ENCODE measurements around the gene SERTAD4.
A peak's percentile ranks its signal among the peaks of the same experiment; 100 is the strongest.

DNA sequence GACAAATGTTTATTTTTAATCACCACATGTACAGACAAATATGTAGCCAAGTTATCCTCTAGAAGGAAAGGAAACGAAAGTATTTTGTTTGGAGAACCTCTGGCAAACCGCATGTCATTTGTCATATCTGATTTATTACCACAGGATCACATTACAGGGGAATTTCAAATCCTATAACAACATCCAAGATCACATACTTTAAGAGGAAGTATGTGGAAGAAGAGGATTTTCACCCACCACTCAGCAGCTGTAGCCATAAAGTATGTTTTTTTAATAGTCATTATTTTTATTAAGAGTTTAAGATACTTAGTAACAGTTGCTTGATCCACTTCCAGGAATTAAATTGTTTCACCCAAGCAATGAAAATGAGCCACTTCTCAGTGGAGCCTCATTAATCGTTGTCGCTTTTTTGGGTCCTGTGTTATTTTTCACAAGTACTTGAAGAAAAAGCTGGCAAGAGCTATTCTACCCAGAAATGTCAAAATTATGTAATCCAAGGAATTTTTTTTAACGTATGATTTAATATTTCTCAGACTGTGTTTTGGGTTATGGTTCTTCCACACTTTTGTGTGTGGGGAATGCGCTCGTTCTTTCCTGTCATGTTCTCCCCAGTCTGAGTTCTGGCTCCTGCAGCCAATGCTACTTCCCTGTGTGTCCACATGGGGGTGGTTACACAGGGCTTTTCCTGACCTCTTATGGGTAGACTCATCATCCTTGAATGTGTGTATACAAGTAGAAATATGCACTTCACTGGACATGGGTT lies 6.9 kb downstream of the SERTAD4 start:
- TF ChIP-seq CTCF (IDR thresholded peaks at IDR 0.05 in 8 of 11, conservative IDR thresholded peaks at IDR 0.05 in 3 of 11) (peak in 2 of 11 experiments; percentile 22 to 30), POLR2A (IDR thresholded peaks at IDR 0.05) (no peak), POLR2AphosphoS5 (IDR thresholded peaks at IDR 0.05) (no peak)

Data from spleen (tissue), 7 donors.